HPDE6-E6E7 (cell line): ENCODE measurements around the gene CCNB2.
"Not testable (repeated sequence)": the region's sequence is repeated elsewhere in the genome, so short reads cannot be mapped to it uniquely, and the experiment has no call there.

ENCODE experiments used
- DNase-seq: peaks from one replicate; pipeline ENCODE4 v3.0.0; 2011; ENCODE audit warnings: missing footprints; ENCODE audit errors: extremely low spot score

CCNB2 gene

GRCh38 chr15:59133929-59134427 is 29.0 kb downstream of the CCNB2 start:
- no peak for DNase-seq

DNA sequence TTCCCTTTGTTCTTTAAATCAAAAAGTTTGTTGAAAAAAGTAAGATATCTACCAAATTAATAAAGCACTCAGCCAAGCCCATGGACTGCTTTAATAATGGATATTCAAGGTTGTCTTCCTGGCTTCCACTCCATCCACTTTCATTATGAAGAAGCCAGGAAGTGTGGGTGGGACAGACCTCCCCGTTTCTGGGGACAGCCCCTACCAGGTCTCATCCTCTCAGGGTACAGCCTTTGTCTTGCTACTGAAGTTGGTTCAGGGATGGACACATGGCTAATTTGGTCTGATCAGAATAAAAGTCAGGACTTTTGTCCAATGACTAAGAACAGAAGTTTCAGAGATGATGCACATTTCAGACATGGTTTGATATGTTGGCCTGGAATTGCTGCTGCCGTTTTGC is 32.6 kb downstream of the CCNB2 start:
- DNase-seq: no peak

DNA sequence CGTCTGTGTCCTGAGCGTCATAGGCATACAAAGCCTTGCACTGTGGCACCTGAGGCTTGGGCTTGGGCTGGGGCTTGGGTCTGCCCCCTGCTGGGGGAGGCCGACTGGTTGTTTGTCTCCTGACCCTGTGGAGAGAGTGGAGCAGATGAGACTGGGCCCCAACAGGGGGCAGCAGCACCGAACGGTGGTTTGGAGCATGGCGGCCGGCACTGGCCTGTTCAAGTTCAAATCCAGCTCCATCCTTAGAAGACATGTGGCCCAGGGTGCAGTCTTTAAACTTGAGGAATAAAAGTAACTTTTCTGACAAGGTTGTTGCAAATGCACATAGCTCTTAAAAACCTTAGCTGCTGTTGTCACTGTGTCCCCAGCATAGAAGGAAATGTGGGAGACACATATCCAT is 33.3 kb downstream of the CCNB2 start:
- DNase-seq: peak; percentile 32

DNA sequence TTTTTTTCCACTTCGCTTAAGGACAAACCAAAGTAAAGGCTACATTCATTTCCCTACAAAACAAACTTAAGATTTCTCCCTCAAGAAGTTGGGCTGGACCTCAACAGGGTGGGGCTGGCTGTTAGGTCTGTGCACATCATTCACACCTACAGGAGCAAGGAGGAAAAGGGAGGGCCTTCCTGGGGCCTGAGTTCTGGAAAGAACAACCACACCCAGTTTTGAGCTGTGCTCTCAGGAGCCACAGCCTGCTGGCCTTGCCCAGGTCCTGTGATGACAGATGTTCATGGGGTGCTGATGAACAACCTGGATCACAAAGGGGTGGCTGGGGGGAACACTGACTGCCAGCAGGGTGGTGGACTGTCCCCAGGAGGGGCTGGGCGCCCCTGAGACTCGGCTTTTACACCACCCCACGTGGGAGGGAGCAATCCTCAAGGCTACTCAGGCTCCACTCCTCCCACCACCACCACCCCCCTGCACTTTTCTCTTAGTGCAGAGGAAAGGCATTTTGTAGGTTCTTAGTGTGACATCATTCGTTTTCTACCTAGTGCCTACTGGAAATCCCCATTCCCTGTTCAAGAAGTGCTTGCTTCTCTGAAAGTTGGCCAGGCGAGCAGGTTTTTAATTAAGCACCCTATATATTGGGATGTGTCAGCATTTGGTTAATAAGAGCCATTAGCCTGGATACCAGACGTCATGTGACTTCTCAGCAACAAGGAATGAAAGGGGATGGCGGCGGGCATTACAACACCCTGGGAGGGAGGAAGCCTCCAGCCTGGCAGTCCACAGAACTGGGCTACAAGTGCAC is 35.7 kb downstream of the CCNB2 start:
- DNase-seq: peak; percentile 14

- DNase-seq: no peak
Measured at GRCh38 chr15:59143281-59143680, 38.3 kb downstream of the CCNB2 start.

- DNase-seq: not testable (repeated sequence)
Measured at GRCh38 chr15:59144594-59144993, 39.6 kb downstream of the CCNB2 start.

DNA sequence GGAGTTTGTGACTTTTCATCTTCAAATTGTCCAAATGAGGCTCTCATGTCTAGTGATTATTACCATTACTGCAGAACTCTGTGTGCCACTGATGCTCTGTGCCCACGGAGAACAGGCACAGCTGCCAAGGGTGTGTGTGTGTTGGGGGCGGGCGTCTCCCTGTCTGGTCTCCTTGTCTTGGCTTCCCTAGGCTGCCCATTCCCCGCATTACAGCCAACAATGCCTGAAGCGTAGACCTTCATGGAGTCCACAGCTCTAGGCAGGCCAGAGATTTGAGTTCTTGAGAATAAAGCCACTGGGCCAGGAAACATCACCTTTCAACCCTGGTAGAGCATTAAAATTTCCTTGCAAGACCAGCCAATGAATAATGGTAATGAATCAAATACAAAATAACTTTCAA is 42.7 kb downstream of the CCNB2 start:
- no peak for DNase-seq

- no peak for DNase-seq
Measured at GRCh38 chr15:59148153-59148833, 43.3 kb downstream of the CCNB2 start.

DNA sequence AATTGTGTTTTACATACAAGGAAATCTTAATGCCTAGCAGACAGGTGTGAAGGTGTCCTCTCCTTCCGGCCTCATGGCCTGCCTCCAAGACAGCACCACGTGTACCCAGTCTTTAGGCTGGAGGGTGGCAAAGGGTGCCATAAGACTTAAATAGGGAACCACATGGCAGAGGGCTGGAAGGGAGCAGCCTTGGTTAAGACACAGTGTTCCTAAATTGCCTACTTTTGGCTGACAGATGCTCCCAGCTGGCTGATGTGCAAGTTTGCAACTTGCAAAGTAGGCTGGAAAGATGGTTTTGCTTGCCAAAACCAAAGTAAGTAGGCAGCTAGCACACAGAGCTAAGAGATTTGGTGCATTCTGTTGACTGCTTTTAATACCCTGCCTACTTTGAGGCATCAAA is 45.2 kb downstream of the CCNB2 start:
- DNase-seq: no peak

DNA sequence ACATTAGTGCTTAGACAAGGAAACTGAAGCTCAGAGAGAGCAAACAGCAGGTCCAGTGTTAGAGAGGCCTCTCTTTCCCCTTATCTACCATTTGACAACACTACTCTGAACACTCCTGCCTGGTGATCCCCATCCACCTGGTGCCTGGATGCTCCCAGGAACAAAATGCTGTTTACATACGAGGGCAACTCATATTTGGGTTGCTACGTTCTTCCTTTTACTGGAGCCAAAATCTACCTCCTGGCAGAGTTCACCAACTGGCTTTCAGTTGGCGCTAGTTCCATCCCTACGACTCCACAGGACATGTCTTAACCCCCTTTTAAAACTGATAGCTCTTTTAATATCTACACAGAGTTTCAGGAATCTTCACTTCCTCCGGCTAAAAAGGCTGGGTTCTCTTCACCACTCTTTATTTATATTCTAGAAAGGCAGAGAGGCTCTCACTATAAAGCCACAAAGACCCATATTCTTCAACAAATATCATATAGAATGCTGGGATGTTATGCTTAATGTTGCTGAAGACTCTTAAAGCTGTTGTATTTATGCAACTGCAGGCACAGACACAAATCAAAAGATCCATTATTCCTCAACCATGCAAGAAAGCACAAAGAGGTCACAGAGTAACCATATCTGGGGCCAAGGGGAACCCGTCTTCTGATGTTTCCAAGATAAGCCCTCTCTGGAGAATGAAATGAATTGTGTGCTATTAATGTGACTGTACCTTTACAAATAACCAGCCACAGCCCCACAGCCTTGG is 47.9 kb downstream of the CCNB2 start:
- no peak for DNase-seq

DNA sequence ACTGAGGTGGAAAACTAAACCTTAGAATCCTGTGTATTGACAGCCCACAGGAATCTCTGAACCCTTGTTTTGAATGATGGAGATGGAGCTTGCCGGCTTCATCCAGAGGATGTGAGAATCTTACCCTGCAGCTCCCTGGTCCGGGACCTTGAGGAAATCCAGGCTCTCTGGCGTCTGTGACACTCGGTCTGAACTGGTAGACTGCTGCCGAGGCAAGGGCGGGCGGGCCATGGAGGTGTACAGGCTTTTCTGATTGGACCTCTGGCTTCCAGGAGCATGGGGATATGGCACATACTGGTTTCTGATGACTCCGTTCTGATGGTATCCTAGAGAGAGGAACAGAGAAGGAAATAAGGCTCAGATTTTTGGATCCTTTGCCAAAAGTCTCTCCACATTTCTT is 48.5 kb downstream of the CCNB2 start:
- no peak for DNase-seq

DNA sequence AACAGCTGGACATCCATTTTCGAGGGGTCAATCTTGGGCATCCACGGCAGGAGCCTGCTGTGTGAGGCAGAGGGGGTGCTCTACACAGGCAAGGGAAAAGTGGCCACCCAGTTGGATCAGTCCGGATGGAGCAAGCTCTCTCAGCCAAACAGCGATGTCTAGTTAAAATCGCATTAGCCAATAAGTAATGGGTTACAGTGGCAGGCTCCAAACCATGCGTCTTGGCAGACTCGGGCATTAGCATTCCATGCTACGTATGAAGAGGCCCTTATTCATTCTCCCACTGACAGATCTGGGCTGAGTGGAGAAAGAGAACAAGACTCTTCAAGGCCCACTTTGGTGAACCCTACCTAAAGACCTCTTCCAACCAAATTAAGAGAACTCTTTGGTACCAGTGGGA is 49.3 kb downstream of the CCNB2 start:
- no peak for DNase-seq

- DNase-seq: no peak
Measured at GRCh38 chr15:59155431-59155830, 50.5 kb downstream of the CCNB2 start.

GRCh38 chr15:59157396-59157795 is 52.5 kb downstream of the CCNB2 start:
- no peak for DNase-seq

GRCh38 chr15:59157840-59158700 is 53.1 kb downstream of the CCNB2 start:
- no peak for DNase-seq

DNA sequence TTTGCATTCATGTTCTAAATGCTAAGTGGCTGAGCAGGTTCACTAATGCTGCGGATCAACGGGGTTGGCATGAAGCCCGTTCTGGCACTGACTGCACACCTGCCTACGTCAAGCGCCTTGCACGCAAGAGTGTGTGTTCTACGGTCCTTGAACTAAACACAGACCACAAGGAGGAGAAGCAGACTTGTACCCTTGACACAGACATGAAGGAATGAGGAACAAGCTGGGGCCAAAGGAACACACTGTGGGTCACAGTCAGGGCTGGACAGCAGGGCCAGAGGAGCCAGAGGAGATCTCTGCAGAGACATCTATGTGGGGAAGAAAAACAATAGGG is 53.7 kb downstream of the CCNB2 start:
- DNase-seq: no peak

DNA sequence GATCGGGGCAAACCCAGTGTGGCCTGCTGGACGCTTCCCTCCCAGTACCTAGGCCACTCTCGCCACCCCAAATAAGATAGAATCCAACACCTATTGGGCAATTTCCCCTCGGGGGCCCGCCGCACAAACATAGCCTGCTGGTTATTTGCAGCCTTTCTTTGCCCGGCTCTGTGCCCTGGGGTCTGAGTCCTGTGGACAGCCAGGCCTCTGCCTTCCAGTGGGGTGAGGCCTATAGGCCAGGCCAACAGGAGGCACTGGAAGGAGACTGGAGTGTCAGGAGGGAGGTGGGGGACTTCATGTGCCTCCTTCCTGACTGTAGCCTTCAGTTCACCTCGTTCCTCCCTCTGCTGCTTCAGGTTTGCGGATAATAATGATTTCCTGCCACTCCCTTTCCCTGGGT is 54.3 kb downstream of the CCNB2 start:
- DNase-seq: no peak

DNA sequence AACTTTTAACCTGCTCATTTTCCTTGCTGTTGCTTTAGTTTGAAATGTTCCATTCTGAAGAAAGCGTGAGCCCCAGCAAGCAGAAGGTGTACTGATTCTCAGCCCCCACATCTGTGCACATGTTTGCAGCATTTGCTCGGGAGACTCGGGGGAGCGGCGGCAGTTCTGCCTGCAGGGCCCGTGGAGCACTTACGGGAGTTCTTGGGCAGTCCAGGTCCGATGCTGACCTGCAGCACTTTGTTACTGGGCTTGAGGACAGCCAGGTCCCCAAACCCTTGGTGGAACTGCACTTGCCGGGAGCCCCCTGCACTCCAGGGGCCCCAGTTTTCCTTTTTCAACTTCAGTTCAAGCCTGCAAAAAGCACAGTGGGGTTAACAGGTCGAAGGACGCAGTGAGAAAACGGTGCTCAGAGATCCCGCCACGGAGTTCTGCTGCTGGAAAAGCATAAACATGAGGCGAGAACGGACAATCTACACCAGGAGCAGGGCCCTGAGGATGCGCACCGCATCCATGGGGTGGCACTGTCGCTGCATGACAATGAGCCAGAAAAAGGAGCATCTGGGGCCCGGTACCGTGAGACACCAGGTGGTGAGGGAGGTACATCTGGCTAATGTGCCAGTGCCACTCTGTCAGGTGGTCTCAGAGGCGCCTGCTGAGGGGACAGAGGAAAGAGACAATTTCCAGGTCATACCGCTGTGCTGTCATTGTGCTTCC is 56.1 kb downstream of the CCNB2 start:
- DNase-seq: no peak

- not testable (repeated sequence) for DNase-seq
Measured at GRCh38 chr15:59162080-59162479, 57.1 kb downstream of the CCNB2 start.

GRCh38 chr15:59165726-59166125 is 60.8 kb downstream of the CCNB2 start:
- DNase-seq: peak; percentile 63

- no peak for DNase-seq
Measured at GRCh38 chr15:59166166-59166565, 61.2 kb downstream of the CCNB2 start.
